SK-N-SH treated with all-trans-retinoic acid at 6 μM for 48 hours (cell line): ENCODE results near the gene CYBC1.

Experiments used
- ARNTL ChIP-seq: fragments of 450-650 bp; formaldehyde crosslinking; IDR thresholded peaks from 2 replicates; pipeline ENCODE4 v1.5.0; 2020; ENCODE audit warnings: low read depth, mild to moderate bottlenecking, moderate library complexity, borderline replicate concordance
- RARB ChIP-seq: fragments of 250-450 bp; sonication (Bioruptor Pico); IDR thresholded peaks from 2 replicates; pipeline ENCODE4 v1.8.0; 2021; ENCODE audit warnings: mild to moderate bottlenecking, moderate library complexity
- SNAI2 ChIP-seq: fragments of 250-450 bp; sonication (Bioruptor Pico); IDR thresholded peaks from 2 replicates; pipeline ENCODE4 v1.5.0; 2020; ENCODE audit warnings: mild to moderate bottlenecking, moderate library complexity
- TCF4 ChIP-seq: fragments of 250-450 bp; sonication (Bioruptor Pico); IDR thresholded peaks from 2 replicates; pipeline ENCODE4 v1.8.0; 2021; ENCODE audit warnings: mild to moderate bottlenecking, moderate library complexity, borderline replicate concordance
- TOX ChIP-seq: fragments of 250-450 bp; sonication (Bioruptor Pico); IDR thresholded peaks from 2 replicates; pipeline ENCODE4 v1.8.0; 2021; ENCODE audit warnings: mild to moderate bottlenecking, moderate library complexity, borderline replicate concordance
- TSHZ2 ChIP-seq: fragments of 250-450 bp; sonication (Bioruptor Pico); IDR thresholded peaks from 2 replicates; pipeline ENCODE4 v1.5.0; 2020; ENCODE audit warnings: mild to moderate bottlenecking, moderate library complexity
- ZFP3 ChIP-seq: fragments of 250-450 bp; sonication (Bioruptor Pico); IDR thresholded peaks from 2 replicates; pipeline ENCODE4 v1.5.0; 2020; ENCODE audit warnings: mild to moderate bottlenecking, moderate library complexity
- ZFP30 ChIP-seq: fragments of 450-650 bp; formaldehyde crosslinking; IDR thresholded peaks from 2 replicates; pipeline ENCODE4 v1.5.0; 2022; ENCODE audit warnings: mild to moderate bottlenecking, moderate library complexity
- ZNF565 ChIP-seq: fragments of 450-650 bp; formaldehyde crosslinking; conservative IDR thresholded peaks from 2 replicates; pipeline ENCODE4 v1.5.0; 2020; ENCODE audit warnings: low read depth, mild to moderate bottlenecking, moderate library complexity
- ZNF70 ChIP-seq: fragments of 450-650 bp; formaldehyde crosslinking; IDR thresholded peaks from 2 replicates; pipeline ENCODE4 v1.5.0; 2020; ENCODE audit warnings: mild to moderate bottlenecking, moderate library complexity
- ZNF8 ChIP-seq: fragments of 450-650 bp; formaldehyde crosslinking; IDR thresholded peaks from 2 replicates; pipeline ENCODE4 v1.5.0; 2020; ENCODE audit warnings: mild to moderate bottlenecking, moderate library complexity
- TF ChIP-seq, protein P1 (sequence below): fragments of 250-450 bp; sonication (Bioruptor Pico); IDR thresholded peaks from 2 replicates; pipeline ENCODE4 v1.8.0; 2020; ENCODE audit warnings: mild to moderate bottlenecking, moderate library complexity, borderline replicate concordance
- TF ChIP-seq, protein P2 (sequence below): fragments of 250-450 bp; sonication (Bioruptor Pico); IDR thresholded peaks from 2 replicates; pipeline ENCODE4 v1.8.0; 2021; ENCODE audit warnings: low read depth, mild to moderate bottlenecking, moderate library complexity, borderline replicate concordance
- TF ChIP-seq, protein P3 (sequence below): fragments of 250-450 bp; sonication (Bioruptor Pico); IDR thresholded peaks from 2 replicates; pipeline ENCODE4 v1.5.1; 2020; ENCODE audit warnings: low read depth, mild to moderate bottlenecking, moderate library complexity

DNA sequence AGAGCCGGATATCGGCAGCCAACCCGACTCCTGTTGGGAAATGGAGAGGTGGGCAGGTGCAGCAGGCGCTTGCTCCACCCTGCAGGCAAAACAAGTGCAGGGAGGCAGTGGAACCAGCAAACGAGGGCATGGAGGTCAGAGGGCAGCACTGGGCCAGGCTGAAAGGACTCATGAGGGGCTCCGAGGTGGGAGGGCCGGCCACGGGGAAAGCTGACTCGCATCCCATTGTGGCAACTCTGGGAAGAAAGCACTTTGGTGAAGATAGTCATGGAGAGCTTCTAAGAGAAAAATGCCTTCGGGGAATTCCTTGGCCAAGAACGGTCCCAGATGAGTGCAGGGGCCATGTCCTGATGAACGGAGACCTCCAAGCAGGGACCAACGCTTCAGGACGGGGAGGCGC, 4.4 kb downstream of the CYBC1 start:
- TF ChIP-seq RARB (CRISPR knock-in tag), result no peak
- TF ChIP-seq ARNTL, result no peak
- TF ChIP-seq, protein P1, sequence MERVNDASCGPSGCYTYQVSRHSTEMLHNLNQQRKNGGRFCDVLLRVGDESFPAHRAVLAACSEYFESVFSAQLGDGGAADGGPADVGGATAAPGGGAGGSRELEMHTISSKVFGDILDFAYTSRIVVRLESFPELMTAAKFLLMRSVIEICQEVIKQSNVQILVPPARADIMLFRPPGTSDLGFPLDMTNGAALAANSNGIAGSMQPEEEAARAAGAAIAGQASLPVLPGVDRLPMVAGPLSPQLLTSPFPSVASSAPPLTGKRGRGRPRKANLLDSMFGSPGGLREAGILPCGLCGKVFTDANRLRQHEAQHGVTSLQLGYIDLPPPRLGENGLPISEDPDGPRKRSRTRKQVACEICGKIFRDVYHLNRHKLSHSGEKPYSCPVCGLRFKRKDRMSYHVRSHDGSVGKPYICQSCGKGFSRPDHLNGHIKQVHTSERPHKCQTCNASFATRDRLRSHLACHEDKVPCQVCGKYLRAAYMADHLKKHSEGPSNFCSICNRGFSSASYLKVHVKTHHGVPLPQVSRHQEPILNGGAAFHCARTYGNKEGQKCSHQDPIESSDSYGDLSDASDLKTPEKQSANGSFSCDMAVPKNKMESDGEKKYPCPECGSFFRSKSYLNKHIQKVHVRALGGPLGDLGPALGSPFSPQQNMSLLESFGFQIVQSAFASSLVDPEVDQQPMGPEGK (CRISPR knock-in tag), result no peak
- TF ChIP-seq TOX, result no peak
- TF ChIP-seq TSHZ2 (CRISPR knock-in tag), result no peak
- TF ChIP-seq ZFP30 (CRISPR knock-in tag), result no peak
- TF ChIP-seq TCF4, result no peak
- no peak for TF ChIP-seq ZNF565 (CRISPR knock-in tag)
- no peak for TF ChIP-seq SNAI2 (CRISPR knock-in tag)
- no peak for TF ChIP-seq ZNF8 (CRISPR knock-in tag)
- no peak for TF ChIP-seq ZNF70 (CRISPR knock-in tag)
- TF ChIP-seq, protein P2, sequence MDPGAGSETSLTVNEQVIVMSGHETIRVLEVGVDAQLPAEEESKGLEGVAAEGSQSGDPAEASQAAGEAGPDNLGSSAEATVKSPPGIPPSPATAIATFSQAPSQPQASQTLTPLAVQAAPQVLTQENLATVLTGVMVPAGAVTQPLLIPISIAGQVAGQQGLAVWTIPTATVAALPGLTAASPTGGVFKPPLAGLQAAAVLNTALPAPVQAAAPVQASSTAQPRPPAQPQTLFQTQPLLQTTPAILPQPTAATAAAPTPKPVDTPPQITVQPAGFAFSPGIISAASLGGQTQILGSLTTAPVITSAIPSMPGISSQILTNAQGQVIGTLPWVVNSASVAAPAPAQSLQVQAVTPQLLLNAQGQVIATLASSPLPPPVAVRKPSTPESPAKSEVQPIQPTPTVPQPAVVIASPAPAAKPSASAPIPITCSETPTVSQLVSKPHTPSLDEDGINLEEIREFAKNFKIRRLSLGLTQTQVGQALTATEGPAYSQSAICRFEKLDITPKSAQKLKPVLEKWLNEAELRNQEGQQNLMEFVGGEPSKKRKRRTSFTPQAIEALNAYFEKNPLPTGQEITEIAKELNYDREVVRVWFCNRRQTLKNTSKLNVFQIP (CRISPR knock-in tag), result no peak
- TF ChIP-seq, protein P3, sequence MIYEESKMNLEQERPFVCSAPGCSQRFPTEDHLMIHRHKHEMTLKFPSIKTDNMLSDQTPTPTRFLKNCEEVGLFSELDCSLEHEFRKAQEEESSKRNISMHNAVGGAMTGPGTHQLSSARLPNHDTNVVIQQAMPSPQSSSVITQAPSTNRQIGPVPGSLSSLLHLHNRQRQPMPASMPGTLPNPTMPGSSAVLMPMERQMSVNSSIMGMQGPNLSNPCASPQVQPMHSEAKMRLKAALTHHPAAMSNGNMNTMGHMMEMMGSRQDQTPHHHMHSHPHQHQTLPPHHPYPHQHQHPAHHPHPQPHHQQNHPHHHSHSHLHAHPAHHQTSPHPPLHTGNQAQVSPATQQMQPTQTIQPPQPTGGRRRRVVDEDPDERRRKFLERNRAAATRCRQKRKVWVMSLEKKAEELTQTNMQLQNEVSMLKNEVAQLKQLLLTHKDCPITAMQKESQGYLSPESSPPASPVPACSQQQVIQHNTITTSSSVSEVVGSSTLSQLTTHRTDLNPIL, result no peak
- TF ChIP-seq ZFP3 (CRISPR knock-in tag), result no peak
